Measurements from ENCODE around the gene PWWP2A. TPM values are rescaled to one million over a fixed set of nuclear protein-coding genes. Genes with fewer than 3 reads are reported as not detected.

The PWWP2A gene
- total RNA-seq, 1 experiment from 2014 or later = 66.7 TPM

DNA sequence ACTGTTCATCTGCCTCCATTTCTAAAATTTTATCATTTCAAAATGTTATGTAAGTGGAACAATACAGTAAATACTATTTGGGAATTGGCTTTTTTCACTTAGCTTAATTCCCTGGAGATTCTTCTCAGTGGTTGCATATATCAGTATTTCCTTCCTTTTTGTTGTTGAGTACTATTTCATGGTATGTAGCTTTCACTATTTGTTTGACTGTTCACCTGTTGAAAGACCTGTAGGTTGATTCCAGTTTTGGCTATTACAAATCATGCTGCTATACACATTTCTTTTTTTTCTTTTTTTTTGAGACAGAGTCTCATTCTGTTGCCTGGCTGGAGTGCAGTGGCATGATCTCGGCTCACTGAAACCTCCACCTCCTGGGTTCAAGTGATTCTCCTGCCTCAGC lies 33.0 kb upstream of the PWWP2A start:
- no peak overlapping the region for H3K23ac ChIP-seq (ENCODE audit: insufficient read length, low read depth, low read length)
- no peak overlapping the region for H4K91ac ChIP-seq (ENCODE audit: insufficient read length, low read depth, low read length)
- DNase-seq = no peak
- no peaks in the 10 kb centered on the region for H3K27me3 ChIP-seq (ENCODE audit: insufficient read depth, low read length)
- TF ChIP-seq, protein P1, sequence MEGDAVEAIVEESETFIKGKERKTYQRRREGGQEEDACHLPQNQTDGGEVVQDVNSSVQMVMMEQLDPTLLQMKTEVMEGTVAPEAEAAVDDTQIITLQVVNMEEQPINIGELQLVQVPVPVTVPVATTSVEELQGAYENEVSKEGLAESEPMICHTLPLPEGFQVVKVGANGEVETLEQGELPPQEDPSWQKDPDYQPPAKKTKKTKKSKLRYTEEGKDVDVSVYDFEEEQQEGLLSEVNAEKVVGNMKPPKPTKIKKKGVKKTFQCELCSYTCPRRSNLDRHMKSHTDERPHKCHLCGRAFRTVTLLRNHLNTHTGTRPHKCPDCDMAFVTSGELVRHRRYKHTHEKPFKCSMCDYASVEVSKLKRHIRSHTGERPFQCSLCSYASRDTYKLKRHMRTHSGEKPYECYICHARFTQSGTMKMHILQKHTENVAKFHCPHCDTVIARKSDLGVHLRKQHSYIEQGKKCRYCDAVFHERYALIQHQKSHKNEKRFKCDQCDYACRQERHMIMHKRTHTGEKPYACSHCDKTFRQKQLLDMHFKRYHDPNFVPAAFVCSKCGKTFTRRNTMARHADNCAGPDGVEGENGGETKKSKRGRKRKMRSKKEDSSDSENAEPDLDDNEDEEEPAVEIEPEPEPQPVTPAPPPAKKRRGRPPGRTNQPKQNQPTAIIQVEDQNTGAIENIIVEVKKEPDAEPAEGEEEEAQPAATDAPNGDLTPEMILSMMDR (conservative IDR thresholded peaks at IDR 0.05) = no peak
- H3K4me3 Mint-ChIP-seq = no peak overlapping the region
- H3K4me1 Mint-ChIP-seq = peaks cover 2 to 4% of the 10 kb centered on the region in 2 experiments; a peak in 3 of 4 replicates
- H3K18ac ChIP-seq (ENCODE audit: insufficient read length, low read depth, low read length) = no peak overlapping the region
- H3K9me3 ChIP-seq (ENCODE audit: control insufficient read depth, low read depth, low read length) = no peaks in the 10 kb centered on the region
- no peak overlapping the region for H3T11ph ChIP-seq (ENCODE audit: low read length)
- no peak overlapping the region for H3K14ac ChIP-seq (ENCODE audit: insufficient read depth, low read length)
- no peak overlapping the region for H3K56ac ChIP-seq (ENCODE audit: insufficient read length, low read depth, low read length)
- no peak overlapping the region for H3K27ac ChIP-seq (ENCODE audit: insufficient read length, low read depth, low read length)
- no peak overlapping the region for H2BK15ac ChIP-seq (ENCODE audit: low read depth, low read length)
- H4K20me1 ChIP-seq (ENCODE audit: control insufficient read depth, insufficient read depth, insufficient read length) = no peaks in the 10 kb centered on the region
- no peak overlapping the region for H2BK12ac ChIP-seq (ENCODE audit: insufficient read length, low read depth, low read length)
- no peak overlapping the region for H4K8ac ChIP-seq (replicated peaks; ENCODE audit: insufficient read length, low read depth, low read length)
- no CpG with 5 or more reads among the region's 1 CpG for WGBS (ENCODE audit: extremely low coverage, insufficient read length, low lambda C conversion rate)
- no peak overlapping the region for H2BK120ac ChIP-seq (ENCODE audit: low read depth, low read length, poor library complexity, severe bottlenecking)
- no peak overlapping the region for H4K5ac ChIP-seq (ENCODE audit: insufficient read length, low read depth, low read length)
- H3K23me2 ChIP-seq (ENCODE audit: insufficient read length, low read depth, low read length, poor library complexity, severe bottlenecking) = no peaks in the 10 kb centered on the region
- H3K79me1 ChIP-seq (ENCODE audit: insufficient read depth, low read depth, low read length, poor library complexity, severe bottlenecking) = no peaks in the 10 kb centered on the region
- peak overlapping the region in 1 of 3 experiments; percentile 62; a peak in 1 of 7 replicates for H3K27ac Mint-ChIP-seq
- H3K79me2 ChIP-seq (ENCODE audit: insufficient read depth, low read length) = peaks cover 1% of the 10 kb centered on the region; the same call in 1 of the 2 replicates
- no peak overlapping the region for H2BK5ac ChIP-seq (ENCODE audit: insufficient read length, low read length)
- no peaks in the 10 kb centered on the region for H3K36me3 Mint-ChIP-seq (ENCODE audit: insufficient read depth in 1 of 3, low read depth in 3 of 3)
- no peaks in the 10 kb centered on the region for H3K4me1 ChIP-seq (ENCODE audit: insufficient read depth, low read length)
- H2AK5ac ChIP-seq (ENCODE audit: insufficient read length, low read length) = no peak overlapping the region
- no peak overlapping the region for H3K9ac ChIP-seq (ENCODE audit: extremely low read depth, insufficient read length, low read length)
- H3K9me3 Mint-ChIP-seq = no peaks in the 10 kb centered on the region
- no peak overlapping the region for H3K4me2 ChIP-seq (ENCODE audit: insufficient read depth, insufficient read length, low read length)
- no peak overlapping the region for H3K4ac ChIP-seq (ENCODE audit: low read depth, low read length)
- no peaks in the 10 kb centered on the region; the same call in 1 of the 2 replicates for H3K27me3 Mint-ChIP-seq (ENCODE audit: low read depth)
- H2BK20ac ChIP-seq (ENCODE audit: low read depth, low read length, poor library complexity, severe bottlenecking) = no peak overlapping the region
- H2AFZ ChIP-seq (ENCODE audit: low read length) = no peak overlapping the region
